ENCODE data around the gene MYOZ2.

DNA sequence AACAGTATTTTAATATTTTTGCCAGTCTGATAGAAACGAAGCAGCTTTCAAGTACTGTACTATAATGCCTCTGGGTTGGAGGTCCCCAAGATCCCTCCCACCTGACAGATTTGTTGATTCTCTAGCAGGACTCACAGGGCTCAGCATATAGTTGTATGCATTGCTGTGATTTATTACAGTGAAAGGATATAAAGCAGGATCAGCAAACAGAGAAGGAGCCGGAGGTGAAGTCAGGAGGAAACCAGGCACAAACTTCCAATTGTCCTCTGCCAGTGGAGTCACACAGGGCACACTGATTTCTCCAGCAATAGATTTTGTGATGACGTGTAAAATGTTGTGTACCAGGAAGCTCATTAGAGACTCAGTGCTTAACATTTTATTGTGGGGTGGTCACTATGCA, 95.9 kb downstream of the MYOZ2 start:
- TF ChIP-seq CTCF (IDR thresholded peaks at IDR 0.05; ENCODE audit: borderline replicate concordance, extremely low read depth, low read length, poor library complexity, severe bottlenecking) (no peak), EZH2 (IDR thresholded peaks at IDR 0.05; ENCODE audit: borderline replicate concordance, low read depth, low read length, severe bottlenecking) (no peak)

Data from DND-41 (cell line).